Stimulated activated CD8-positive, alpha-beta memory T cell treated with anti-CD3 and anti-CD28 coated beads, Interleukin-2, amount 100 ng/mL, for 48 hours (primary cell): ENCODE results near the gene NHLRC4.

Source experiments
- DNase-seq, 2 donors: peaks; one replicate each; pipeline ENCODE4 v3.0.0-alpha.2; 2020; ENCODE audit warnings: low read depth in 2 of 2

Gene NHLRC4

GRCh38 chr16:565419-566330, 1.1 kb upstream of the NHLRC4 start:
- DNase-seq: no peak

- no peak for DNase-seq
These were observed 810 bp downstream of the NHLRC4 start for GRCh38 chr16:567373-568256.

DNA sequence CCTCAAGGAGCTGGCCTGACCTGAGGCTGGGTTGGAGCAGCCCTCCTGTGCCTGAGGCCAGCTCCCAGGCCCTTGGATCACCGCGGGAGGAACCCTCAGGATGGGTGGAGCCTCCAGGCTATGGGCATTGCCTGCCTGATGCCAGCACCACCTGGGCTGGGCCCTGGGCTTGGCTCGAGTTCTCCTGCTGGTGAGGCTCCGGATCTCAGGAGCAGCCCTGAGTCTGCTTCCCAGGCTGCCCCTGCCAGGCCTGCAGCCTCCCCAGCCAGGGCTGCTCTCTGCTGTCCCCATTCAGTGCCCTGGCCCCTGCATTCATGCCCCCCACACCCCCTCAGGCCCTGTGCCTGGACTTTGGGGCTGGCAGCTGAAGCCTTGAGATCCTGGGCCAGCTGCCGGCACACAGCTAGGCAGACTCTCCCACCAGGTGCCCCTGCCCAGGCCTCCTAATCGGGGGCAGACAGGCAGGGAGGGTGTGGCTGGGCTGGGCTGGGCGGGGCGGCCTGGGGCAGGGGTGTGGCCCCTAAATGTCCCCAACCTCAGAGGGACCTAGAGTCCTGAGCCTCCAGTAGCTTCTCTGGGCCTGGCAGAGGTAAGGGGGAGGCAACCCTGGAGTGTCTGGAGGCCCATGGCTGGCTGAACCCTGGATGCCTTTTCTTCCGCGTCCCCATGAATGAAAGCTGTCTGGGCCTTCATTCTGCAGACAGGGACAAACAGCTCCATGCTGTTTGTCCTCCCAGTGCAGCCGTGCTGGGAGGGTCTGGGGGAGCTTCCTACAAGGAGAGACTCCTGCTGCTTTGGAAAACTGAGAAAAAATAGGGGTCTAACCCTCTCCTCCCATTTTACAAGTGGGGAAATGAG, 1.8 kb downstream of the NHLRC4 start:
- no peak for DNase-seq

DNA sequence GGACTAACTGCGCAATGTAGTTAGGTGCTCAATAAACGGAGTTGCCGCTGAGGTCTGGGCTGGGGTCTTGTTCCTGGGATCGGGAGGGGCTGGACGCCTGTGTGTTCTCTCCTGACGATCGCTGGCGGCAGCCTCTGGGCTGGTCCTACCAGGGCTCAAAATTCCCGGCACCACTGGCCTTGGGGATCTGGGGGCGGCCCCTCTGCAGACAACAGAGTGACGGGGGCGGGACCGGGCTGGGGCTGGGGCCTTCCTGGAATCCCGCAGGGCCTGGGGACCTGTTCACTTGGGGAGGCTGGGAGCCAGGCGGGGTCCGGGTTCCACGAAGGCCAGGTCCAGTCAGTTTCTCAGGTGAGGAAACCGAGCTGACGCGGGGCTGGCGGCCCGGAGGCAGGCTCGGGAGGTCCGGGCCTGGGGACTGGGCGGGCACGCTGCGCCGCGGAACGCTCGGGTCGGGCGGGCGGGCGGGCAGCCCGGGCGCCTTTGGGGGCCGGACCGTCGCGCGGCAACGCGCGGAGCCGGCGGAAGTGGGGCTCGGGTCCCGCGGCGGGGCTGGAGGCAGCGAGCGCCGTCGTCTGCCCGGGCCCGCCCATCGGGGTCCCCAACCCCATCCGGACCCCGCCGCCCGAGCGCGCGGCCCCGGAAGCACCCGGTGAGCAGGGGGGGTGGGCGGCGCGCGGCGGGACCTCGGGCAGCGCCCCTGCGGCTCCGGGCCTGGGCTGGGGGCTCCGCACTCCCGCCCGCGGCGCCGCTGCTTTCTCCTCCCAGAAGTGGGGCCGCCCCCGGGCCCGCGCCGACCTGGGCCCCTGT, 2.8 kb downstream of the NHLRC4 start, which contains the start of gene PIGQ:
Gene PIGQ (plus strand): TSS at position 524 of the 810 bp plus-strand sequence. CDS start 4,107 bp downstream, outside the sequence.
- DNase-seq: peak; percentile 48 to 60

DNA sequence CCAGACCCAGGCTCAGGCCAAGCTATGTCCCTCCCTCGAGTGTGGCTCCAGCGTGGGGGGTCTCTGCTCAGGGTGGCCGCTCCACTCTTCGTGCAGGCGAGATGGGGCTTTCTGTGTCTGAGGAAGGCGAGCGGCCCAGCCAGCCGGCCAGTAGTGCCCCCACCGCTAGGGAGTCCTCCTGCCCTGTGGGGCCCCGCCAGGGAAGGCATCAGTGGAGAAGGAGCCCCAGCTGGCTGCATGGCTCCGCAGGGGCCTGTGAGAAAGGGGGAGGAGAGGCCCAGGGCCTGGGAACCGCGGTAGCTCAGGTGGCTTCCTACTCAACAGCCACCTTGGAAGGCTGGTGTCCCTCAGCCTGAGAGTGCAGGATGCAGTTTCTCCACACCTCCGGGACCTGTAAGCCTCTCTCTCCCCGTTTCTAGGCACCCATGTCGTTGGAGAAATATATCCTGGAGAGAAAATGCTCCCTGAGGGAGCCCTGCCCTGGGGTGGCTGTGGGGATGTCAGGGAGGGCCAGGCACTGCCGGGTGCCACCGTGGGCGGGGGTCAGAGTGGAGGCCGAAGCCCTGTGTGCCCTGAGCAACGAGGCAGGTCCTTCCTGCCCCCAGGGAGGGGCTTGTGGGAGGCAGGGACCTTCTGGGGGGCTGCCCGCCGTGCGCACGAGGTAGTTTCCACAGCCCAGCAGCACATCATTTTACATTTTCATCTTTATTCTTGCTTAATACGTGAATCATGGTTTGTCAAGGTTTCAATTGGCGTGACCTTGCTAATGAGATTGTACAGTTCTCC, 6.3 kb downstream of the NHLRC4 start:
- no peak for DNase-seq

- DNase-seq: no peak
These were observed 7.4 kb downstream of the NHLRC4 start for GRCh38 chr16:574021-574760.

DNA sequence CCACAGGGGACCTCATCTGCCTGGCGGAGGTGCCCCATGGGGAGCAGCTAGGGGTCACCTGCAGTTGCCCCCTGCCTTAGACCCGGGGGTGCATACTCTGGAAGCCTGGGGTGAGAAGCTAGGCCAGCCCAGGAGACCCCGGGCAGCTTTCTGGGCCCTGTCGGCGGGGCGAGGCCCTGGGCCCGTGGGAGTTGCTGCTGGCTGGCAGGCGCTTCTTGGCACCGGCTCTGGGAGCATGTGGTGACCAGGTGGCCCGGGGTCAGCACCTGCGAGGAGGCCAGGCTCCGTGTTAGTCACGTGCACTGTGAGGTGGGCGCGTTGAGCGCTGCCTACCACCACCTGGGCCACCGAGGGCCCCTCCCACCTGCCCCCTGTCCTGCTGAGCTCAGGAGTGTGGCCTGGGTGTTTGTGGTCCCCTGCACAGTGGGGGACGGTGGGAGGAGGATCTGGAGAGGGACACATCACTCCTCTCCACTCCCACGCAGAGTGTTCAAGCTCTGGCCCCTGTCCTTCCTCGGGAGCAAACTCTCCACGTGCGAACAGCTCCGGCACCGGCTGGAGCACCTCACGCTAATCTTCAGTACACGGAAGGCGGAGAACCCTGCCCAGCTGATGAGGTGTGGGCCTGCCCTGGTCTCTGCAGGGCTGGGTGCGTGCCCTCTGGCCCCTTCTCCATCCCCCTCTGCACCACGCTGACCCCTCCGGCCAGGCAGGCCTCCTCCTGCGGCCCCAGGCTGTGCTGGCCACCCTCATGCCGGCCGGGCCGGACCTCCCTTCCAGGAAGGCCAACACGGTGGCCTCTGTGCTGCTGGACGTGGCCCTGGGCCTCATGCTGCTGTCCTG, 8.8 kb downstream of the NHLRC4 start:
- no peak for DNase-seq

GRCh38 chr16:576197-576822, 9.5 kb downstream of the NHLRC4 start:
- no peak for DNase-seq

DNA sequence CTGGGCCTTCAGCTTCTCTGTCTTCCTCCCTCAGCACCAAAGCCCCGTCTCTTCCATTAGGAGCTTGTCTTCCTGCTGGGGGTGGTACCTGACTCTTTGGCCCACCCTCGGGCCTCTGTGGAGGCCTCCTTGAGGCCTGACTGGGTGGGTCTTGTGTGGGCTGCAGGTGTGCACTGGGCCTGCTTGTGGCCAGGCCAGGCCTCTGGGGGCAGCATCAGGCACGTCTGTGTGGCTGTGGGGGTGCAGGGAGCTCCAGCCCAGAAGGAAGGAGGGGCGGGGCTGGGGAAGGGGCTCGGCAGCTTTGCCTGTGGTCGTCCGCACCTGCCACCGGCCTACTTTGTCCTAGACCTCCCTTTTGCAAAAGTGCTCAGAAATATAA, 10.0 kb downstream of the NHLRC4 start:
- DNase-seq: no peak

GRCh38 chr16:577796-578195, 11.0 kb downstream of the NHLRC4 start:
- DNase-seq: no peak

GRCh38 chr16:578232-578869, 11.5 kb downstream of the NHLRC4 start:
- no peak for DNase-seq

DNA sequence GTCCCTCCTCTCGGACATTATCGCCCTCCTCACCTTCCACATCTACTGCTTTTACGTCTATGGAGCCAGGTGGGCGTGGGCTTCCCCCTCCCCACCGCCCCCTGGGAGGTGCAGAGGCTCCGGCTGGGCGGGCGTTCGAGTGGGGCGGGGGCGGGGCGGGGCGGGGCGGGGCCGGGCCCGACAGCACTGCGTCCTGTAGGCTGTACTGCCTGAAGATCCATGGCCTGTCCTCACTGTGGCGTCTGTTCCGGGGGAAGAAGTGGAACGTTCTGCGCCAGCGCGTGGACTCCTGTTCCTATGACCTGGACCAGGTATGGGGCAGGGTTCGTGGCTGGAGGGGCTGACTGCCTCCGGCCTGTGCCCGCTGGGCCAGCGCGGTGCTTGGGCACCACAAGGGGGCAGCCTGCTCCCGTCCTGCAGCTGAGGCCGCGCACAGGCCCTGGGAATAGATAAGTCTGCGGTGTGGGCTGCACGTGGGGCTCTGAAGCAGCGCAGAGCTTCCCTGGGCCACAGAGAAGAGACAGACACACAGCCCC, 12.1 kb downstream of the NHLRC4 start:
- DNase-seq: peak; percentile 36 to 56

GRCh38 chr16:580141-580945, 13.5 kb downstream of the NHLRC4 start:
- no peak for DNase-seq

- no peak for DNase-seq
These were observed 14.2 kb downstream of the NHLRC4 start for GRCh38 chr16:580946-581498.

DNA sequence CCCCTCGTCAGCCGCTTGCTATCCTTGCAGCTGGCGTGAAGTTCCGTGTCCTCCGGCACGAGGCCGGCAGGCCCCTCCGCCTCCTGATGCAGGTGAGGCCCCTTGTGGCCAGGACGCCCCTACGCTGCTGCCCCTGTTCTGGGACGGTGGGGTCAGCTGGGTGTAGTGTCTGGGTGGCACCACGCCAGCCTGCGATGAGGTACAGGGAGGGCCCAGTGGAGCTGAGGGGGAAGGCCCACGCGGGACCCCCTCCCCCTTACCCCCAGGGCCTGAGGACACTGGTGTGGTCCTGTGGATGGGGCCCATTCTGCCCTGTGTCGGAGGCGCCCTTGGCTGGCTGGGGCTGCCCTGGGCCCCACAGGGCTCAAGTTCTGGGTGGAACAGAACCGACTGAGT, 15.4 kb downstream of the NHLRC4 start:
- no peak for DNase-seq
